ENCODE results near the gene C20orf144.

DNA sequence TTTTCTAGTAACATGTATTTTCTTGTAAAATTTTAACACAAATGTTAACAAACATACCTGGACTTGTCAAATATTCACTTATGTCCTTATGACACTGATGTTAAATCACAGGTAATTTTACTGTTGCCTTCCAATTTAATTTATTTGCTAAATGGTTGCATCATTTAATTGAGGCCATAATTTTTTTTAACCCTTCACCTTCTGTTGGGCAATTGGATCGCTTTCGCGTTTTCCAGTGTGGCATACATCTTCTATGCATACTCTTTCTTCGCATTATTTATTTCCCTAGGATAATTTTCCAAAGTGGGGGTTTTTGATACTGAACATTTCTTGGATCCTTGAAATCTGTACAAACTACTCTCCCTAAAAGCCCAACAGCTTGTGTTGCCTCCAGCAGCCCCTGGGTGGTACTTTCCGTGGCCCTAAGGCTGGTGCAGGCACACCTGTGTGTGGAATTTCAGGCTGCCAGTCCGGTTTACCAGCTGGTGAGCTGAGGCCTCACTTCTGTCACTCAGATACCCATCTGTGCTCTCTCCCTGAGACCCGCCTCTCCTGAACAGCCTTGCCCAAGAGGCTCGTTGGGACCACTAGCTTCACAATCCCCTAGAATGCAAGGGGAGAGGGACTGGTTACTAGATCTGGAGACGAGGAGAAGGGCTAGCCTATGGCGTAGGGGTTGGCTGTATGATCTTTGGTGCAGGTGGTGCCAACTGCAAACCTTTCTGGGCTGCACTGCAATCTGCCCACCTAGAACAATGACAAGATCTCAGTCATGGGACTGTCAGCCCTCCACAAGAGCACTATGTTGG is 11.2 kb upstream of the C20orf144 start:
- no peak for TF ChIP-seq TAF1 (IDR thresholded peaks at IDR 0.05; ENCODE audit: borderline replicate concordance, insufficient read depth, low read length)
- no peak for TF ChIP-seq SIN3A (IDR thresholded peaks at IDR 0.05; ENCODE audit: borderline replicate concordance, insufficient read depth, low read length)

Measured in PFSK-1 (cell line).